Measurements from ENCODE around the gene SLC26A11. TPM values are rescaled to one million over a fixed set of nuclear protein-coding genes. Genes with fewer than 3 reads are reported as not detected.

The SLC26A11 gene
- total RNA-seq, 1 experiment from 2014 or later: 26.5 TPM

GRCh38 chr17:80182845-80183223 is 37.4 kb upstream of the SLC26A11 start:
- Histone ChIP-seq H2AFZ (ENCODE audit: low read length) (no peak overlapping the region), H3K18ac (ENCODE audit: insufficient read length, low read depth, low read length) (no peak overlapping the region), H2BK15ac (ENCODE audit: low read depth, low read length) (no peak overlapping the region), H3K14ac (ENCODE audit: insufficient read depth, low read length) (no peak overlapping the region), H4K5ac (ENCODE audit: insufficient read length, low read depth, low read length) (no peak overlapping the region), H3K56ac (ENCODE audit: insufficient read length, low read depth, low read length) (no peak overlapping the region), H3K9ac (ENCODE audit: extremely low read depth, insufficient read length, low read length) (no peak overlapping the region), H2BK20ac (ENCODE audit: low read depth, low read length, poor library complexity, severe bottlenecking) (no peak overlapping the region), H3K4me1 (ENCODE audit: insufficient read depth, low read length) (no peaks in the 10 kb centered on the region), H3K79me2 (ENCODE audit: insufficient read depth, low read length) (no peaks in the 10 kb centered on the region), H4K91ac (ENCODE audit: insufficient read length, low read depth, low read length) (no peak overlapping the region), H4K8ac (replicated peaks; ENCODE audit: insufficient read length, low read depth, low read length) (no peak overlapping the region), H2BK12ac (ENCODE audit: insufficient read length, low read depth, low read length) (no peak overlapping the region), H3K23ac (ENCODE audit: insufficient read length, low read depth, low read length) (no peak overlapping the region), H3K9me3 (ENCODE audit: control insufficient read depth, low read depth, low read length) (no peaks in the 10 kb centered on the region), H3T11ph (ENCODE audit: low read length) (no peak overlapping the region), H3K79me1 (ENCODE audit: insufficient read depth, low read depth, low read length, poor library complexity, severe bottlenecking) (no peaks in the 10 kb centered on the region), H3K4ac (ENCODE audit: low read depth, low read length) (no peak overlapping the region), H2BK5ac (ENCODE audit: insufficient read length, low read length) (no peak overlapping the region), H2AK5ac (ENCODE audit: insufficient read length, low read length) (no peak overlapping the region), H3K4me2 (ENCODE audit: insufficient read depth, insufficient read length, low read length) (no peak overlapping the region), H3K27me3 (ENCODE audit: insufficient read depth, low read length) (no peaks in the 10 kb centered on the region), H4K20me1 (ENCODE audit: control insufficient read depth, insufficient read depth, insufficient read length) (no peaks in the 10 kb centered on the region), H3K23me2 (ENCODE audit: insufficient read length, low read depth, low read length, poor library complexity, severe bottlenecking) (no peaks in the 10 kb centered on the region), H3K27ac (ENCODE audit: insufficient read length, low read depth, low read length) (no peak overlapping the region), H2BK120ac (ENCODE audit: low read depth, low read length, poor library complexity, severe bottlenecking) (no peak overlapping the region)
- Mint-ChIP-seq H3K27ac (no peak overlapping the region), H3K4me3 (no peak overlapping the region), H3K36me3 (ENCODE audit: insufficient read depth in 1 of 3, low read depth in 3 of 3) (no peaks in the 10 kb centered on the region), H3K9me3 (no peaks in the 10 kb centered on the region), H3K27me3 (ENCODE audit: low read depth) (peaks cover 2% of the 10 kb centered on the region), H3K4me1 (peaks cover 2 to 7% of the 10 kb centered on the region in 2 experiments; a peak in 2 of 4 replicates)
- DNase-seq: no peak
- TF ChIP-seq CTCF (conservative IDR thresholded peaks at IDR 0.05): no peak
- no CpG with 5 or more reads among the region's 12 CpGs for WGBS (ENCODE audit: extremely low coverage, insufficient read length, low lambda C conversion rate)
